Measurements from ENCODE around the gene TRPM2.

- TF ChIP-seq CTCF (IDR thresholded peaks at IDR 0.05), result no peak
- TF ChIP-seq REST (IDR thresholded peaks at IDR 0.05; ENCODE audit: insufficient read depth in 1 of 2, low read depth in 2 of 2, low read length in 1 of 2), result no peak
- TF ChIP-seq POLR2AphosphoS5 (IDR thresholded peaks at IDR 0.05; ENCODE audit: low read depth, low read length), result no peak
These were observed 85.2 kb downstream of the TRPM2 start for GRCh38 chr21:44438531-44439210.
